Dendritic cell treated with granulocyte-macrophage colony-stimulating factor and Interleukin-4, amounts not matched to agents 40 ng/mL and 50 ng/mL, for 4 days (primary cell): ENCODE data around the gene PTGDR.

Source experiments
- H3K27ac Mint-ChIP-seq: one replicate; pipeline ENCODE4 v1.8.0; 2022; ENCODE audit warnings: mild to moderate bottlenecking, mixed read lengths
- H3K27me3 Mint-ChIP-seq: one replicate; pipeline ENCODE4 v1.8.0; 2022; ENCODE audit warnings: mild to moderate bottlenecking, mixed read lengths
- H3K36me3 Mint-ChIP-seq: one replicate; pipeline ENCODE4 v1.8.0; 2022; ENCODE audit warnings: low read depth, mixed read lengths
- H3K4me1 Mint-ChIP-seq: one replicate; pipeline ENCODE4 v1.8.0; 2022; ENCODE audit warnings: low read depth, mixed read lengths
- H3K4me3 Mint-ChIP-seq: one replicate; pipeline ENCODE4 v1.8.0; 2022; ENCODE audit warnings: mild to moderate bottlenecking, moderate library complexity, mixed read lengths
- H3K9me3 Mint-ChIP-seq: one replicate; pipeline ENCODE4 v1.8.0; 2022; ENCODE audit warnings: mixed read lengths
- intact Hi-C: fragments of 100-400 bp; cut with micrococcal nuclease; formaldehyde crosslinking; loops from one replicate; pipeline ENCODE4 v1.15.0; 2022

The PTGDR gene, protein sequence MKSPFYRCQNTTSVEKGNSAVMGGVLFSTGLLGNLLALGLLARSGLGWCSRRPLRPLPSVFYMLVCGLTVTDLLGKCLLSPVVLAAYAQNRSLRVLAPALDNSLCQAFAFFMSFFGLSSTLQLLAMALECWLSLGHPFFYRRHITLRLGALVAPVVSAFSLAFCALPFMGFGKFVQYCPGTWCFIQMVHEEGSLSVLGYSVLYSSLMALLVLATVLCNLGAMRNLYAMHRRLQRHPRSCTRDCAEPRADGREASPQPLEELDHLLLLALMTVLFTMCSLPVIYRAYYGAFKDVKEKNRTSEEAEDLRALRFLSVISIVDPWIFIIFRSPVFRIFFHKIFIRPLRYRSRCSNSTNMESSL

DNA sequence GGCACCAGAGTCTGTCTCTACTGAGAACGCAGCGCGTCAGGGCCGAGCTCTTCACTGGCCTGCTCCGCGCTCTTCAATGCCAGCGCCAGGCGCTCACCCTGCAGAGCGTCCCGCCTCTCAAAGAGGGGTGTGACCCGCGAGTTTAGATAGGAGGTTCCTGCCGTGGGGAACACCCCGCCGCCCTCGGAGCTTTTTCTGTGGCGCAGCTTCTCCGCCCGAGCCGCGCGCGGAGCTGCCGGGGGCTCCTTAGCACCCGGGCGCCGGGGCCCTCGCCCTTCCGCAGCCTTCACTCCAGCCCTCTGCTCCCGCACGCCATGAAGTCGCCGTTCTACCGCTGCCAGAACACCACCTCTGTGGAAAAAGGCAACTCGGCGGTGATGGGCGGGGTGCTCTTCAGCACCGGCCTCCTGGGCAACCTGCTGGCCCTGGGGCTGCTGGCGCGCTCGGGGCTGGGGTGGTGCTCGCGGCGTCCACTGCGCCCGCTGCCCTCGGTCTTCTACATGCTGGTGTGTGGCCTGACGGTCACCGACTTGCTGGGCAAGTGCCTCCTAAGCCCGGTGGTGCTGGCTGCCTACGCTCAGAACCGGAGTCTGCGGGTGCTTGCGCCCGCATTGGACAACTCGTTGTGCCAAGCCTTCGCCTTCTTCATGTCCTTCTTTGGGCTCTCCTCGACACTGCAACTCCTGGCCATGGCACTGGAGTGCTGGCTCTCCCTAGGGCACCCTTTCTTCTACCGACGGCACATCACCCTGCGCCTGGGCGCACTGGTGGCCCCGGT, at the start of gene PTGDR:
TSS of gene PTGDR (plus strand) at position 198 of the 778 bp plus-strand sequence. CDS start at position 315, 117 bp downstream.
- intact Hi-C loops = no loop called here
- no peaks in the 10 kb centered on the region for H3K9me3 Mint-ChIP-seq
- no peak within 1 kb of the TSS for H3K27ac Mint-ChIP-seq
- peaks cover 74% of the 10 kb centered on the region for H3K27me3 Mint-ChIP-seq
- H3K4me1 Mint-ChIP-seq = peaks cover 43% of the 10 kb centered on the region
- H3K36me3 Mint-ChIP-seq = no peaks in the 10 kb centered on the region
- peak within 1 kb of the TSS; percentile 20 for H3K4me3 Mint-ChIP-seq

DNA sequence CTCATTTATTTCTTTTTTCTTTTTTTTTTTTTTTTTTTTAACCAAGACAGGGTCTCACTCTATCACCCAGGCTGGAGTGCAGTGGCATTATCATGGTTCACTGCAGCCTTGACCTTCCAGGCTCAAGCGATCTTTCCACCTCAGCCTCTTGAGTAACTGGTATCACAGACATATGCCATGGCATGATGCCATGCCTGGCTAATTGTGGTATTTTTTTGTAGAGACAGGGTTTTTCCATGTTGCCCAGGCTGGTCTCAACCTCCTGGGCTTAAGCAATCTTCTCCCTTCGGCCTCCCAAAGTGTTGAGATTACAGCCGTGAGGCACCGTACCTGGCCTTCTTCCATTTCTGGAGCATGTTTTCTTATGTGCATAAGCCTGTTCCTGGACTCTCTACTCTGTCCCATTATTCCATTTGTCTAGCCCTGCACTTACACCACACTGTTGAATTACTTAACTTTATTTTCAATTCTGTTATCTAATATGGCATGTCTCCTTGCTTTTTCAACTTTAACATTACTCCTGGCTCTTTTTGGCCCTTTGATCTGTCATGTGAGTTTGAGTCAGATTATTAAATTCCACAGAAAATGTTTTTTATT, 47.9 kb upstream of the PTGDR start:
- Mint-ChIP-seq H3K36me3 (no peaks in the 10 kb centered on the region), H3K27me3 (no peaks in the 10 kb centered on the region), H3K27ac (no peak overlapping the region), H3K9me3 (no peaks in the 10 kb centered on the region), H3K4me1 (peaks cover 7% of the 10 kb centered on the region), H3K4me3 (no peak overlapping the region)
- intact Hi-C loops = no loop called here

DNA sequence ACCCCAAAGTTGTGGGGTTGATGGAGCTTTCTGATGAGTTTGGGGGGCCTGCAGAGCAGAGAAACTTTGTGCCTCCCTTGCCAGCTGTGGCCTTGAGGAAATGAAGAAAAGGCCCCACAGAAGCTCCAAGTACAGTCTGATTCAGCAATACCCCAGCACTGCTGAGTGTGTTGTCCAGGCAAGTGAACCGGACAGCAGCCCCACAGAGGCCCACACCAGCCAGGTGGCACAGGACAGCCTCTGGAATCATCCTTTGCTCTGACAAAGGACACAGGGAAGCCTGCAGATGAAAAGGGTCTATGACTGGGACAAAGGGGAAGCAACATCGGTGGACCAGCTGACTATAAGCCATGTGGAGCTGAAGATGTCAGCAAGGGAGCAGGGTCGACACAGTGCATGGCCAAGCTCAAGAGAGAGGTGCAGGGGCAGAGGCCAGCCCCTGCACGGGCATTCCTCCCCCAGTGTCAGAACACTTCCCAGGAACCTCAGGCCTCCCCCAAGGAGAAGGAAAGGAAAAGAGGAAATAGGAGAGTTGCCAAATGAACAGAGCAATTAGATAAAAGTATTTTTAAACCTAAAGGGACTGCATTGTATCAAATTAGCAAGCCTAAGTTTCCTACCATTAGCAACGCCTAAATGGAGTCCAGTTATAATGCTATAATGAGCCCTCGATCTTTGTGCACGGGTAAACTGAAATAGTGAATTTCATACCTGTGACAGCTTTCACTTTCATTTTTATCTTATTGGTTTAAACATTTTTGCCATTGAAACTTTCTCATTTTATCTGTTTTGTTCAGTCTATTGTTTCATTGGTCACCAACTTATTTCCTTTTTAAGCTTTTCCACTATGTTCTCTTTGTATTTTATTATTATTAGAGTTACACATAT, 46.3 kb upstream of the PTGDR start:
- Mint-ChIP-seq H3K27me3 (no peaks in the 10 kb centered on the region), H3K27ac (no peak overlapping the region), H3K9me3 (no peaks in the 10 kb centered on the region), H3K4me3 (peak overlapping the region; percentile 65), H3K36me3 (no peaks in the 10 kb centered on the region), H3K4me1 (peaks cover 7% of the 10 kb centered on the region)
- intact Hi-C loops = no loop called here

DNA sequence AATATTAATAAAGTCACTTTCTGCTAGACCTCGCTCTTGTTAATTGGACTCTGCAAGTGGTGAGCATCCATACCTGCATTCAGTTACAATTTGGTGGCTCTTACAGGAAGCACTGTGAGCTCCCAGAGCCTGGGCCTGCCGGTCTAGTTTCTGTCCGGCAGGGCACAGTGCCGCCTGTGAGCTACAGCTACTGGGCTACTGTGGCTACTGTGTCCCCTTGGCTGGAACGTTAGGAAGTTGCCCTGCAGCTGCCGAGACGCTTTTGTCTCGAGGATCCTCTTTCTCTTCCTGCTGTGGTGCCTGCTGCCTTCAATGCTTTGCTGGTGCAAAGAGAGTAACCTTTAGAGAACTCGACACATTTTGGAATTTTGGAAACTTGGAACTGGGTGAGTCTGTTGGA, 44.6 kb upstream of the PTGDR start:
- Mint-ChIP-seq H3K4me3 (no peak overlapping the region), H3K36me3 (no peaks in the 10 kb centered on the region), H3K9me3 (no peaks in the 10 kb centered on the region), H3K27me3 (no peaks in the 10 kb centered on the region), H3K4me1 (peaks cover 7% of the 10 kb centered on the region), H3K27ac (no peak overlapping the region)
- intact Hi-C loops = no loop called here

DNA sequence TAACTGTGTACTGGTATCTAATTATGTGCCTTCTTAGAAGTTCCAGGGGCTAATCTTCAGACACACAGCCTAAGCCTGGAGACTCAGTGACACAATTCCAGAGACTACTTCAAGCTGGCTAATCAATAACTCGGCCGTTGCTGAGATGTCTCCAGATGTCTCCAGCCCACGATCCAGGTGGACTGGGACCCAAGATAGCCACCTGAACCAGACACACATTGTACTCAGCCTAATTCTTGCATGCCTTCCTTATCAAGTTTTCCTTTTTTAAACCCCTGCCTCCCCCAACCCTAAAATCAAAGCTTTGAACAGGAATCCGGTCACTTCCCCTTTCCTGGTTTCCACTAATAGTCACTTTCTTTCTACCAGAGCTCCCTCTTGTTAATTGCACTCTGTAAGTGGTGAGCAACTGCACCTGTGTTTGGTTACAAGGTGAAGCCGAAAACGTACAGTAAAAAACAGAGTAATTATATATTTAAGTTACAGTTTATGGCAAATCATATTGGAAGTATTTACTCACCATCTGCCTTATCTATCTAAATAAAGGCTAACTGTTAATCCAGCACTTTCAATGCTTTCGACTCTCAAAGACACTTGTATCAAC, 39.8 kb upstream of the PTGDR start:
- no peak overlapping the region for H3K4me3 Mint-ChIP-seq
- H3K27me3 Mint-ChIP-seq = no peaks in the 10 kb centered on the region
- no peaks in the 10 kb centered on the region for H3K36me3 Mint-ChIP-seq
- H3K4me1 Mint-ChIP-seq = no peaks in the 10 kb centered on the region
- H3K9me3 Mint-ChIP-seq = no peaks in the 10 kb centered on the region
- H3K27ac Mint-ChIP-seq = no peak overlapping the region
- intact Hi-C loops = no loop called here

DNA sequence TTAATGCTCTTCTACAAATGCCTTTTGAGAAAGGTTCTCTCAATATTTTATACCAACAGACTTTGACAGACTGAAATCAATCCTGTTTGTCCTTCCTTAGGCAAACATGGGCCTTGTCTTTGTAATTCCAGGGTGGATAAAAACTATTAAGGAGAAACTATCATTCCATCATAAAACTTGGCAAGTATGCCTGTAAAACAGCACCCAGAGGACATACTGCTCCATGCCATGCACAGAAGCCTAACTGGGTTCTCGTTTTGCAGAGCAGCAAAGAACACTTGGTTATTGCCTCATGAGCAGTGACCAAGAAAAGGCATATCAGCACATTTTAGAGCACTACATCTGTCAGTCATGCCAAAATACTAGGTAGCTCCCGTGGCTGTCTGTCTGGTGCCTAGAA, 33.8 kb upstream of the PTGDR start:
- Mint-ChIP-seq H3K4me1 (peaks cover 8% of the 10 kb centered on the region), H3K27me3 (no peaks in the 10 kb centered on the region), H3K27ac (no peak overlapping the region), H3K4me3 (no peak overlapping the region), H3K9me3 (no peaks in the 10 kb centered on the region), H3K36me3 (no peaks in the 10 kb centered on the region)
- intact Hi-C loops = no loop called here

DNA sequence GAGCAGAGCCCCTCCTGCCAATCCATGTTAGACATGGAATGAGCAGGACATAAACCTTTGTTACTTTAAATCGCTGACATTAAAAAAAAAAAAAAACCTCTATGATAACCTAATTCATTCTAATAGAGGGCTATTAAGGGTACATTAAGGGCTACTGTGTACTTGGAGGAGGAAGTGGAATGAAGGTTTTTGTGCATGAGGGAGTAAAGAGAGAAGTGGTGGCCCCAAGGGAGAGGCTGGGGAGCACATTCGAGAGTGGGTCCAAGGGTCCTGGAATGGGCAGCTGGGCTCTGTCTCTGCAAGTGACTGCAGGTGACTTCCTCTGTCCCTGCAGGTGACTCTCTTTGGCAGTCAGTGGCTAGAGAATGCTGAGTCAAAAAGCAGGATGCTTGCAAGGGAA, 32.1 kb upstream of the PTGDR start:
- Mint-ChIP-seq H3K27ac (no peak overlapping the region), H3K9me3 (no peaks in the 10 kb centered on the region), H3K4me1 (peaks cover 8% of the 10 kb centered on the region), H3K4me3 (no peak overlapping the region), H3K36me3 (no peaks in the 10 kb centered on the region), H3K27me3 (no peaks in the 10 kb centered on the region)
- intact Hi-C loops = no loop called here

DNA sequence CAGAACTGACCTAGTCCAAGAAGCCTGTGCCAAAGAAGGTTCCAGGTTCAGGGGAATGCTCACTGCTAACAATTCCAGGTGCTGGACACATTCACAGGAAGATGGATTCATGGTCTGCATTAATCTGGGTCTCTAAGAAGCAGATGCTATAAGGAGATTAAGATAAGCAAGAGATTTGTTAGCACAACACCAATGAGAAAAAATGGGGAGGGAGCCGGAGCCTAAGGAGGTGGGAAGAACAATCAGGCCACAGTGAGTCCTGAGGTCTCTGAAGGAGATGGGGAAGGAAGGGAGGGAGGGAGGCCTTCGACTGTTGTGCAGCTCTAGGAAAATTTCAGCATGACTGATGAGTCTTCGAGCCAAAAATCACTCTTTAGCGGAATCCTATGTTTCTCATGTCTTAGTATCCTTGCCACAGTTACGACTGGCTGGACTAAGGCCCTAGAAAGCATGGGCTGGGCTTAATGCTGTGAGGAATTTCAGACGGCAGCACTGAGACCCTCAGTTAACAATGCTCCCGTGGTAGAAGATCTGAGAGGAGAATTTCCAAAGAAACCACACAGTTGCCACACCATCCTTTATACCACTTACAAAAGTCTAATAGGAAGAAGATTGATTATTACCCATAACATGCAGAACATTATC, 31.5 kb upstream of the PTGDR start:
- peaks cover 8% of the 10 kb centered on the region for H3K4me1 Mint-ChIP-seq
- H3K27ac Mint-ChIP-seq = no peak overlapping the region
- intact Hi-C loops = no loop called here
- no peaks in the 10 kb centered on the region for H3K36me3 Mint-ChIP-seq
- no peak overlapping the region for H3K4me3 Mint-ChIP-seq
- no peaks in the 10 kb centered on the region for H3K27me3 Mint-ChIP-seq
- no peaks in the 10 kb centered on the region for H3K9me3 Mint-ChIP-seq

DNA sequence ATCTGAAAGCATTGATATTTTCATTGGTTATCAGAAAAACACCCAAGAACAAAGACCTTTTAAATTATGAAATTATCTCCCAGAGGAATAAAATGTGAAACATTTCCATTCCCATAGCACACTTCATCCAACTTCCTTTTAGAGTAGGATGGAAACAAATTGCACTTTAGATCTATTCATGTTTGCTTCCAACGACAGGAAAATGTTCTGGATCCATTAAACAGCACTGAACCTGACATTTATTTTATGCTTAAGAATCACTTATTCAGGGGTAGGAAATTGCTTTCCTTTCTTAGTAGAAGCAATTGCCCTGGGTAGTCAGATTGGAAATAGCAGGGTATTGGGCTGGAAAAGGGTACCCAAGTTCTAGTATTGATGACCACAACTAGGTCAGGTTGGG, 28.8 kb upstream of the PTGDR start:
- no peak overlapping the region for H3K27ac Mint-ChIP-seq
- no peak overlapping the region for H3K4me3 Mint-ChIP-seq
- intact Hi-C loops = no loop called here
- no peaks in the 10 kb centered on the region for H3K36me3 Mint-ChIP-seq
- no peaks in the 10 kb centered on the region for H3K27me3 Mint-ChIP-seq
- H3K4me1 Mint-ChIP-seq = peaks cover 8% of the 10 kb centered on the region
- no peaks in the 10 kb centered on the region for H3K9me3 Mint-ChIP-seq

DNA sequence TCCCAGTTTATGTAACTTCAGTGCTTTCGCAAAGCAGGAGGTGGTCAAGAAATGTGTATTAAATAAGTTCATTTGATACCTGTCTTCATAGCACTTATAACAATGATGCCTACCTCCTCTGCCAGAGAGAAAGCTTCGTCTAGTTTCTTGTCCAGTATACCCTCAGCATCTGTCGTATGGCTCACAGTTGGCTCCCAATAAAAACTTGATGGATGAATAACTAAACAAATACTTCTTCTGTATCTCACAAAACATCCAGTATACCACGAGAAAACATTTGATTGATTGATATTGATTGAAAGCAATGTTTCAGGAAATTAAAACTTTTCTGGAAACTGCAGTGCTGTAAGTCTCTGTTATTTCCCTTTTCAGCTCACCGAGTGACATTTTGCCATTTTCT, 26.9 kb upstream of the PTGDR start:
- H3K27ac Mint-ChIP-seq = no peak overlapping the region

DNA sequence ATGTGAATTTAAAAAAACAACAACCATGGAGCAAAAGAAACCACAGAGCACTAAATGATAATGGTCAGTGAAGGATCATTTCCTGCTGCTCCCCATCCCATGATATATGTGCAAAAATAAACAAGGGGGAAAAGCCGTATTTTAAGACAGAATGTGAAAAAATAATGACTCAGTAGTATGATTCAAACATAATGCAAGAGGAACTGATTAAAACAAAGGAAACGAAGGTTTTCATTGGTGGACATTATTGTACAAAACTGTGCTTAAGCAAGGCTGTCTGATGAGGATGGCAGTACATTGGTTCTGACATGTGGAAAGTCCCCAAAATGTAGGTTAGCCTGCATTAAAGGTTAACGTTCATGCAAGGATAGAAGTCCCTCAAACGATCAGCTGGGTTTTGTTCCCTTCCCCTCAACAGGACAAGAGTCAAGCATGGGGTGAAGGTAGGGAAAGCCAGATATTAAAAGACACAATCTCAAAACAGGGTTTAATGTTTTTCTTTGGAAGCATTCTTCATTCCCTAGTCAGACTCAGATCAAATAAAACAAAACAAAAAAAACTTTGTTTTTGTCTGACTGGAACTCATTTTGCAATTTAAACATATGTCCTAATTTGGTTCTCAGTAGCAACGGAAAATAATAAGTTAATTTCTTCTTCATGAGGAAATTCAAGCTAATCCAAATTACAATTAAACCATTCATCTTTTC, 26.3 kb upstream of the PTGDR start:
- Mint-ChIP-seq H3K4me1 (no peaks in the 10 kb centered on the region), H3K9me3 (no peaks in the 10 kb centered on the region), H3K27ac (no peak overlapping the region), H3K4me3 (no peak overlapping the region), H3K36me3 (no peaks in the 10 kb centered on the region), H3K27me3 (no peaks in the 10 kb centered on the region)
- intact Hi-C loops = no loop called here

More for the DNA sequence above, 26.9 kb upstream of the PTGDR start:
- no peaks in the 10 kb centered on the region for H3K9me3 Mint-ChIP-seq
- intact Hi-C loops = no loop called here
- no peak overlapping the region for H3K4me3 Mint-ChIP-seq
- no peaks in the 10 kb centered on the region for H3K36me3 Mint-ChIP-seq
- H3K27me3 Mint-ChIP-seq = no peaks in the 10 kb centered on the region
- peaks cover 3% of the 10 kb centered on the region for H3K4me1 Mint-ChIP-seq

DNA sequence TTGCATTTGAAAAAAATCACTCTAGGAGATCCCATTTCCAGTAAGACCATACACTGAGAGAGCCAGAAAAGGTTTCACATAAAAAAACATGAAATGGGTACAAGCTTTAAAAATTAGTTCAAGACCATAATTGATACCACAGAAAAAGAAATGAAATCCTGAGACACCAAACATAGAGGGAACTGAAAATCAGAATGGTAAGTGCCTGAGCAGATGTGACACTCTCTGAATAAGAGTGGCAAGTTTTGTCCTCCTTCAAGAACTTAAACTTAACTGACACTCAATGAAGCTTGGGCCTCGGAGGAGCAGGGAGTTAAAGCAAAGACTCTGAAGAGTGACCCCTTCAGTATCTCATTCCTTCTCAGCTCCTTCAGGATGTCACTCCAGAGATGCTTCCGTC, 23.2 kb upstream of the PTGDR start:
- intact Hi-C loops = no loop called here
- H3K9me3 Mint-ChIP-seq = no peaks in the 10 kb centered on the region
- no peak overlapping the region for H3K27ac Mint-ChIP-seq
- H3K36me3 Mint-ChIP-seq = no peaks in the 10 kb centered on the region
- no peaks in the 10 kb centered on the region for H3K4me1 Mint-ChIP-seq
- no peak overlapping the region for H3K4me3 Mint-ChIP-seq
- no peaks in the 10 kb centered on the region for H3K27me3 Mint-ChIP-seq
